WI38 (cell line): ENCODE data around the gene AP4M1.

Experiments used
- H3K4me3 ChIP-seq: 2 replicates; pipeline ENCODE4 v1.5.1; 2011; ENCODE audit warnings: low read depth, mild to moderate bottlenecking, control low read depth, low read length
- TF ChIP-seq, protein P1 (sequence below): IDR thresholded peaks from 2 replicates; pipeline ENCODE4 v1.5.1; 2012; ENCODE audit warnings: low read depth, mild to moderate bottlenecking, control low read depth, low read length

Gene AP4M1

DNA sequence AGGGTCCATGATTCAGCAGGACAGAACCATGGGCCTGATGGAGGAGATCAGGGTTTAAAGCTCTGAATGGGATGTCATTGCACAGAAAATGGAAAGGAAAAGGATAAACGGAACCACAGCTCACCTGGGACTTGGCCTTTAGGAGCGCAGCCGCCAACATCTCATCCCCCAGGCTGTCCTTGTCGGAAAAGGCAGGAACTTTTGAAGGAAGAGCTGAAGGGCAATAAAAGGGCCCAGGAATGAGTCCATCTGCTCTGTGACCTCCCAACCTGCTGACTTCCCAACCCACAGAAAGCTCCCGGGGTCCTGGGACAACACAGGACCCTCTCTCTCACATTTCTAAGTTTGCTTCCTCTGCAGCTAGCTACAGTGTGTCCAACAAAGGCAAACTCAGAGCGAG, 26.0 kb upstream of the AP4M1 start:
- no peak overlapping the region for H3K4me3 ChIP-seq
- TF ChIP-seq, protein P1, sequence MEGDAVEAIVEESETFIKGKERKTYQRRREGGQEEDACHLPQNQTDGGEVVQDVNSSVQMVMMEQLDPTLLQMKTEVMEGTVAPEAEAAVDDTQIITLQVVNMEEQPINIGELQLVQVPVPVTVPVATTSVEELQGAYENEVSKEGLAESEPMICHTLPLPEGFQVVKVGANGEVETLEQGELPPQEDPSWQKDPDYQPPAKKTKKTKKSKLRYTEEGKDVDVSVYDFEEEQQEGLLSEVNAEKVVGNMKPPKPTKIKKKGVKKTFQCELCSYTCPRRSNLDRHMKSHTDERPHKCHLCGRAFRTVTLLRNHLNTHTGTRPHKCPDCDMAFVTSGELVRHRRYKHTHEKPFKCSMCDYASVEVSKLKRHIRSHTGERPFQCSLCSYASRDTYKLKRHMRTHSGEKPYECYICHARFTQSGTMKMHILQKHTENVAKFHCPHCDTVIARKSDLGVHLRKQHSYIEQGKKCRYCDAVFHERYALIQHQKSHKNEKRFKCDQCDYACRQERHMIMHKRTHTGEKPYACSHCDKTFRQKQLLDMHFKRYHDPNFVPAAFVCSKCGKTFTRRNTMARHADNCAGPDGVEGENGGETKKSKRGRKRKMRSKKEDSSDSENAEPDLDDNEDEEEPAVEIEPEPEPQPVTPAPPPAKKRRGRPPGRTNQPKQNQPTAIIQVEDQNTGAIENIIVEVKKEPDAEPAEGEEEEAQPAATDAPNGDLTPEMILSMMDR = no peak

DNA sequence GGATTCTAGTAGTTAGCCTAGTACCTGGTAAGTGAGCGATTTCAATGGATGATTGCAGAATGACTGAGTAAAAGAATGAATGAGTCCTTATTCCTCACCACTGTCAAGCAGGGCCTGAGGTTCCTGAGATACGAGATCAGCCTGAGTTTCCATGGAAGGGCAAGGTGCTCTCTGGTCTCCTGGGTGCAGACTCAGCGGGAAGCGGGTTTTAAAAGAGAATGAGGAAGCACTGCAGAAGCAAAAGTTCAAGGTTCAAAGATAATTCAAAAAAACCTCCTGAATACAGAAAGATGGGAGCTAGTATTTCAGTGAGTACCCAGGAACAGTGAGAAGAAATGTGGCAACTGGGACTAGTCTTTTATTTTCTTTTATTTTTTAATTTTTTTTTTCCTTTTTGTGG, 24.2 kb upstream of the AP4M1 start:
- TF ChIP-seq, protein P1 = no peak

DNA sequence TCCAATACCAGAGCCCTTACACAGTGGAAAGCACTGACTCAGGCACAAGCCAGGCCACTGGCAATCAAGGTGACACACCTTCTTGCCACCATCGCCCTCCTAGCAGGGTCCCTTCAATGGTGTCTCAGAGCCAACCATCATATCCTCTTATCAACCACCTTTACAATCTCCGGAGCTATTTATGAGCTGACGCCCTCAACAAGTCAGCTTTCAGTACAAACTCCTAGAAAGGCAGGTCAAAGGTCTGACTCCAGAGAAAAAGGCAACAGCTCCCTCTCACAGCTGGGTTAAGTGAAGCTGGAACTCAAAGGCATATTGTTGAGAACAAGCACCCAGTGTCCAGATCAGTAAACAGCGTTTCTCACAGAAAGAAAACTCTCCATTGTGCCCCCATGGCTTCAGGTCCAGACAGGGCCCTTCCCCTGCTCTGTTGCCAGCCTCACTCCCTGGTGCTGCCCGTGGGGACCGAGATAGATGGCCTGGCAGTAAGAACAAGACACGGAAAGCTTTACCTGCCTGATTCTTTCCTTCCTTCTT, 22.4 kb upstream of the AP4M1 start:
- TF ChIP-seq, protein P1 = no peak

More for the DNA sequence above, 24.2 kb upstream of the AP4M1 start:
- H3K4me3 ChIP-seq = no peak overlapping the region

DNA sequence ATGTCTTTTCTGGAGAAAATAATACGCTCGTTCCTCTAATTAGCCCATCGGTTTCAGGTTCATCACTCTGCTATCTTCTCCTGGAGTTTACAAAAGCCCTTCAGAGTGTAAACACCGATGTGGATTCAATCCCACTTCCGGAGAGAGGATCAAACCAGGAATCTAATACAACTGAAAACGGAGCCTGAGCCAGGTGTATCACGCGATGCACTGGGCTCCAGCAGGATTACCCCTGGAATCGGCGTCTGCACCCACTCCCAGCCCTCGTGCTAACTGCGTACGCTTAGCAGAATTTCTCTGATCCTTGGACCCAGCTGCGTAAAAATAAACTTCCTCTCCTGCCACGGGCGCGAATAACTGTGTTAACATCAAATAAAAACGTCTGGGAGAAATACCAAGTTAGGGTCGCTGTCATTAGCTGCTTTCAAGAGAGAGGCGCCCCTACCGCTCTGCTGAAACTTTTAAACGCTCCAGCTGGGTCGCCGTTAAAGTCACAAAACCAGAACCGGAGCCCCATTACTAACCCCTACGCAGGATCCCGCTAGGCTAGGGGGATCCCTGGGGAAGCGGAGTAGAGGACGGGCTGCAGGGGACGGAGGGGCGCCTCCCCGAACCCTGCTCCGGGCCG, 20.4 kb upstream of the AP4M1 start:
- H3K4me3 ChIP-seq = peak overlapping the region; percentile 84
- TF ChIP-seq, protein P1 = no peak

More for the DNA sequence above, 22.4 kb upstream of the AP4M1 start:
- H3K4me3 ChIP-seq = no peak overlapping the region

DNA sequence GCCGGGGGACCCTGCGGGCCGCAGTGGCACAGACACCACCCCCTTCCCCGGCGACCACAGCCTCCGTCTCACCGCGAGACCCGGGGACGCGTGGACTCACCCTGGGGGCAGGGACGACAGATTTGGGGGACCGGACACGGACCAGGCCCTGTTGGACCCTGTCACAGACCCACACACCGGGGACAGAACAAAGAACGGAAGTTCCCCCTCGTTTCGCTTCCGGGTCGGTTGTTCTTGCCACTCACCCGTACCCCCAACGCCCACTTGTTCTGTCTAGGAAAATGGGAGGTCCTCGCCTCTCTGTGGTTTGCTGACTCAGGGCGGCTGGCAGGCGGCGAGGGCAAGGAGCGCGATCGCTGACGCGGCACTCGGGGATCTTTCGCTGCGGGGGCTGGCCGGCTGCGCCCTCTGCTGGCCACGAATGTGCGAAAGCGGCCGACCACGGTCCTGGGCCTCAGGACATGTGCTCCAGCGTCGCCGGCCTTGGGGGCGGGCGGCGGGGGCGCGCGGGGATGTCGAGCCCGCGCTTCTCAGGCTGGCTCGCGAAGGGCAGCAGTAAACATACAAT, 19.8 kb upstream of the AP4M1 start, which contains the start of gene ZNF3:
Gene ZNF3, minus strand, starts transcription at position 189 of the 568 bp plus-strand sequence. CDS start 4,366 bp downstream, outside the sequence.
- peak within 1 kb of the TSS; percentile 84 for H3K4me3 ChIP-seq
- TF ChIP-seq, protein P1 = peak; percentile 70

DNA sequence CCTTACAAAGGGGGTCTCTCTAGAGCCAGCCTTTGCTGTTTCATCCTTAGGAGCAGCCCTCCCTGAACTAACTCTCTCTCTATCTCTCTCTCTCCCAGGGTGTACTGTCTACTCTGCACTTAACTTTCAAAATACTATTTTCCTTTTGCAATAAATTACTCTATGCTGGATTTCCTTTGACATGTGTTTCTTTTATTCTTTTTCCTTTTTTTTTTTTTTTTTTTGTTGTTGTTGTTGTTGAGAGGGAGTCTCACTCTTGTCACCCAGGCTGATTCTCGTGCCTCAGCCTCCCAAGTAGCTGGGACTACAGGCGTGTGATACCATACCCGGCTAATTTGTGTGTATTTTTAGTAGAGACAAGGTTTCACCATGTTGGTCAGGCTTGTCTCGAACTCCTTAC, 18.5 kb upstream of the AP4M1 start:
- TF ChIP-seq, protein P1 = no peak
- no peak overlapping the region for H3K4me3 ChIP-seq

DNA sequence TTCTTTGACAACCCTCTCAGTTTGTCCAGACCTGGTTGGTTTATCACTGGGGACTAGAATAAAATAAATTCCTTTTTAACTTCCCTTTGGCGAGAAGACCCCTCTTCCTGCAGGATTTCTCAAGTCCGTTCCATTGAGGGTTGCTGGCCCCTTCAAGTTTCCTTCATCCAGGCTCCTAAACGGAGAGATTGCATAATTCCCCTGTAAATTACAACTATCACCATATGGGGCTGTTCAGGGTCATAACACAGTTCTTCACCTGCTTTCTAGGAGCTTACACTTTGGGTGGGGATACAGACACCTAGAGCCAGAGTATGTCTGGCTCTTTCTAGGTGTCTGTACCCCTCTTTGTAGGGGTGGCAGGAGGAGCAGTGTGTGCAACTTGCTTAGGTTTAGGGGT, 15.9 kb upstream of the AP4M1 start:
- H3K4me3 ChIP-seq = no peak overlapping the region
- TF ChIP-seq, protein P1 = no peak
